Mucosa of rectum (tissue), 2 donors: ENCODE measurements around the gene TINAGL1.

Experiments
- H3K27ac ChIP-seq, 2 donors: one replicate each; pipeline ENCODE4 v1.7.0; 2013; ENCODE audit warnings: inconsistent platforms in 2 of 2, low read depth in 2 of 2, low read length in 2 of 2
- H3K27me3 ChIP-seq, 2 donors: one replicate each; pipeline ENCODE4 v1.7.0; 2013; ENCODE audit warnings: low read length in 2 of 2; ENCODE audit not compliant: control insufficient read depth in 2 of 2, insufficient read depth in 2 of 2
- H3K36me3 ChIP-seq, 2 donors: one replicate each; pipeline ENCODE4 v1.7.0; 2013; ENCODE audit warnings: low read length in 2 of 2; ENCODE audit not compliant: control insufficient read depth in 2 of 2, insufficient read depth in 2 of 2
- H3K4me1 ChIP-seq, 2 donors: one replicate each; pipeline ENCODE4 v1.7.0; 2013; ENCODE audit warnings: low read length in 2 of 2, mild to moderate bottlenecking in 1 of 2; ENCODE audit not compliant: control insufficient read depth in 2 of 2, insufficient read depth in 2 of 2
- H3K4me3 ChIP-seq, 2 donors: one replicate each; pipeline ENCODE4 v1.7.0; 2013; ENCODE audit warnings: low read length in 2 of 2
- H3K9ac ChIP-seq, 2 donors: one replicate each; pipeline ENCODE4 v1.7.0; 2013; ENCODE audit warnings: low read length in 2 of 2, low read depth in 1 of 2, mild to moderate bottlenecking in 1 of 2
- H3K9me3 ChIP-seq, 2 donors: one replicate each; pipeline ENCODE4 v1.7.0; 2013; ENCODE audit warnings: low read length in 2 of 2; ENCODE audit not compliant: control insufficient read depth in 2 of 2
- donor health status: healthy.
- donor health status: Normal muscosa, but diverticular disease.

Gene TINAGL1

GRCh38 chr1:31621847-31622730, 45.8 kb downstream of the TINAGL1 start:
- Histone ChIP-seq H3K27me3 (peaks cover 0 to 10% of the 10 kb centered on the region in 2 donors), H3K9ac (no peak overlapping the region), H3K27ac (no peak overlapping the region), H3K9me3 (no peaks in the 10 kb centered on the region), H3K4me1 (peaks cover 0 to under 1% of the 10 kb centered on the region in 2 donors), H3K36me3 (no peaks in the 10 kb centered on the region), H3K4me3 (no peak overlapping the region)

- no peak overlapping the region for H3K9ac ChIP-seq
- no peak overlapping the region for H3K27ac ChIP-seq
- no peak overlapping the region for H3K4me3 ChIP-seq
- H3K4me1 ChIP-seq = peaks cover 6 to 8% of the 10 kb centered on the region in 2 donors
- peaks cover 0 to 5% of the 10 kb centered on the region in 2 donors for H3K27me3 ChIP-seq
- H3K36me3 ChIP-seq = peaks cover 4 to 5% of the 10 kb centered on the region in 2 donors
- no peaks in the 10 kb centered on the region for H3K9me3 ChIP-seq
Measured at GRCh38 chr1:31623365-31623764, 47.0 kb downstream of the TINAGL1 start.

- H3K4me1 ChIP-seq = peaks cover 6 to 8% of the 10 kb centered on the region in 2 donors
- no peak overlapping the region for H3K27ac ChIP-seq
- H3K36me3 ChIP-seq = peaks cover 4 to 14% of the 10 kb centered on the region in 2 donors
- H3K9ac ChIP-seq = no peak overlapping the region
- no peaks in the 10 kb centered on the region for H3K27me3 ChIP-seq
- H3K4me3 ChIP-seq = no peak overlapping the region
- no peaks in the 10 kb centered on the region for H3K9me3 ChIP-seq
Measured at GRCh38 chr1:31624309-31624708, 48.0 kb downstream of the TINAGL1 start.

GRCh38 chr1:31624731-31625514, 48.6 kb downstream of the TINAGL1 start:
- Histone ChIP-seq H3K4me3 (no peak overlapping the region), H3K9me3 (no peaks in the 10 kb centered on the region), H3K9ac (no peak overlapping the region), H3K27ac (no peak overlapping the region), H3K36me3 (peaks cover 5 to 20% of the 10 kb centered on the region in 2 donors), H3K4me1 (peaks cover 6 to 8% of the 10 kb centered on the region in 2 donors), H3K27me3 (no peaks in the 10 kb centered on the region)

GRCh38 chr1:31625561-31626222, 49.4 kb downstream of the TINAGL1 start:
- peaks cover 6 to 8% of the 10 kb centered on the region in 2 donors for H3K4me1 ChIP-seq
- H3K27ac ChIP-seq = no peak overlapping the region

GRCh38 chr1:31626223-31627207, 50.2 kb downstream of the TINAGL1 start:
- Histone ChIP-seq H3K36me3 (peaks cover 21 to 36% of the 10 kb centered on the region in 2 donors), H3K27ac (no peak overlapping the region), H3K4me1 (peaks cover 6 to 8% of the 10 kb centered on the region in 2 donors), H3K9me3 (no peaks in the 10 kb centered on the region), H3K9ac (no peak overlapping the region), H3K27me3 (no peaks in the 10 kb centered on the region), H3K4me3 (no peak overlapping the region)

More at GRCh38 chr1:31625561-31626222, 49.4 kb downstream of the TINAGL1 start:
- H3K9me3 ChIP-seq = no peaks in the 10 kb centered on the region
- no peak overlapping the region for H3K4me3 ChIP-seq
- H3K27me3 ChIP-seq = no peaks in the 10 kb centered on the region
- no peak overlapping the region for H3K9ac ChIP-seq
- peaks cover 13 to 28% of the 10 kb centered on the region in 2 donors for H3K36me3 ChIP-seq

- Histone ChIP-seq H3K4me1 (peaks cover 6 to 11% of the 10 kb centered on the region in 2 donors), H3K9ac (no peak overlapping the region), H3K36me3 (peaks cover 29 to 45% of the 10 kb centered on the region in 2 donors), H3K27me3 (no peaks in the 10 kb centered on the region), H3K4me3 (no peak overlapping the region), H3K9me3 (no peaks in the 10 kb centered on the region), H3K27ac (peak overlapping the region in 1 of 2 donors; percentile 55)
Measured at GRCh38 chr1:31627301-31627929, 51.1 kb downstream of the TINAGL1 start.

- Histone ChIP-seq H3K9me3 (no peaks in the 10 kb centered on the region), H3K36me3 (peaks cover 35 to 51% of the 10 kb centered on the region in 2 donors), H3K27ac (peak overlapping the region in 1 of 2 donors; percentile 55), H3K4me1 (peaks cover 12 to 17% of the 10 kb centered on the region in 2 donors), H3K4me3 (no peak overlapping the region), H3K27me3 (no peaks in the 10 kb centered on the region), H3K9ac (no peak overlapping the region)
Measured at GRCh38 chr1:31627930-31628559, 51.7 kb downstream of the TINAGL1 start.
